Fibroblast of lung (primary cell): Measurements from ENCODE around the gene GALNT11.

Experiments
- EZH2 ChIP-seq: IDR thresholded peaks from 2 replicates; pipeline ENCODE4 v1.5.1; 2012; ENCODE audit warnings: low read length, control low read depth, mild to moderate bottlenecking; ENCODE audit errors: missing control alignments
- TF ChIP-seq, protein P1 (sequence below), 2 donors: IDR thresholded peaks in 1 of 2; conservative IDR thresholded peaks in 1 of 2; 1 replicate in 1 of 2; 2 replicates in 1 of 2; pipeline ENCODE4 v1.5.1; 2011 to 2012; ENCODE audit warnings: low read length in 2 of 2, control low read depth in 1 of 2, inconsistent platforms in 1 of 2, low read depth in 1 of 2, mild to moderate bottlenecking in 1 of 2

DNA sequence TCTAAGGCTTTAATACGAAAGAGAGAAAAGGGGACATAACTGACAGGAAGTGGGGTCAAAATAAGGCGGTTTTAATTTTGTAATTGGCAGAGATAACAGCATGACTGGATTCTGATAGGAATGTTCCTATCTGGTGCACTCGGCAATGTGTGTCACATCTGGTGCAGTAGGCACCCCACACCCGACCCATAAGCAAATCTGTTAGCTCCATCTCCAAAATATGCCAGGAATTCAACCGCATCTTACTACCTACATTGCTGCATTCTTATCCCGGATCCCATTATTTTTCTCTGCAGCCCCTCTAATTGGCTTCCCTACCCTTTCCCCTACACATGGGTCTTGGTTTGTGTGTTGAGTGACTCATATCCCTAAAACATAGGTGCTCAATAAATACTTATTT, 19.1 kb upstream of the GALNT11 start:
- TF ChIP-seq, protein P1, sequence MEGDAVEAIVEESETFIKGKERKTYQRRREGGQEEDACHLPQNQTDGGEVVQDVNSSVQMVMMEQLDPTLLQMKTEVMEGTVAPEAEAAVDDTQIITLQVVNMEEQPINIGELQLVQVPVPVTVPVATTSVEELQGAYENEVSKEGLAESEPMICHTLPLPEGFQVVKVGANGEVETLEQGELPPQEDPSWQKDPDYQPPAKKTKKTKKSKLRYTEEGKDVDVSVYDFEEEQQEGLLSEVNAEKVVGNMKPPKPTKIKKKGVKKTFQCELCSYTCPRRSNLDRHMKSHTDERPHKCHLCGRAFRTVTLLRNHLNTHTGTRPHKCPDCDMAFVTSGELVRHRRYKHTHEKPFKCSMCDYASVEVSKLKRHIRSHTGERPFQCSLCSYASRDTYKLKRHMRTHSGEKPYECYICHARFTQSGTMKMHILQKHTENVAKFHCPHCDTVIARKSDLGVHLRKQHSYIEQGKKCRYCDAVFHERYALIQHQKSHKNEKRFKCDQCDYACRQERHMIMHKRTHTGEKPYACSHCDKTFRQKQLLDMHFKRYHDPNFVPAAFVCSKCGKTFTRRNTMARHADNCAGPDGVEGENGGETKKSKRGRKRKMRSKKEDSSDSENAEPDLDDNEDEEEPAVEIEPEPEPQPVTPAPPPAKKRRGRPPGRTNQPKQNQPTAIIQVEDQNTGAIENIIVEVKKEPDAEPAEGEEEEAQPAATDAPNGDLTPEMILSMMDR (conservative IDR thresholded peaks at IDR 0.05 in 1 of 2, IDR thresholded peaks at IDR 0.05 in 1 of 2; ENCODE audit: low read depth in 1 of 2, low read length in 2 of 2), result no peak
- no peak for TF ChIP-seq EZH2
